ENCODE data around the gene MFSD11. TPM values are rescaled to one million over a fixed set of nuclear protein-coding genes. Genes with fewer than 3 reads are reported as not detected.

MFSD11 gene
- total RNA-seq, 2 experiments from 2014 or later, result 55.1 to 63.1 TPM

DNA sequence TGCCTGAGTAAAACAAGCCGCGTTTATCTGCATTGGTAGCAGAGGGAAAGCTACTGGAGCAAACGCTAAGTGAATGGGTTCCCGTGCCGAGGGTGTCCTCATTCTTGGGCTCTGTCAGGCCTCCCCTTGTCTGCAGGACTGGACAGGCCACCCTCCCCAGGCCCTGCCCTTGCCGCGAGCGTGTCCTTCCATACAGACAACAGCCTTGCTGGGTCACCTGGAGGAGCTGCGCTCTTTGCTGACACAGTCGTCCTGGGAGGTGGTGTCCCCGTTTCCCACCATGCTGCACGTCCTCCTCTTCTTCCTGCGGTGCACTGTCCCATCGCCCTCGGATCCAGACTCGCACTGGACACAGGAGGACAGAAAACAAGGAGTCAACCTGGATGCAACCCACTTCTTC is 19.4 kb upstream of the MFSD11 start:
- H3K36me3 ChIP-seq (ENCODE audit: insufficient read depth, low read length), result peaks cover 97% of the 10 kb centered on the region
- H2AFZ ChIP-seq (ENCODE audit: low read length), result no peak overlapping the region
- H3K9me3 ChIP-seq (ENCODE audit: low read length), result no peaks in the 10 kb centered on the region
- ChIA-PET CTCF (ENCODE audit: unreplicated experiment) (no interaction called here), POLR2A (interaction anchor here (1.0 kb wide), 1 partner anchor 27 kb away, joined by 3 read pairs; no protein-coding TSS in a partner anchor)
- no peak overlapping the region for H3K4me2 ChIP-seq (ENCODE audit: low read length)
- no peak for DNase-seq (ENCODE audit: low spot score)
- intact Hi-C loops (cut with micrococcal nuclease; ENCODE audit: unreplicated experiment), result no loop called here
- BruUV-seq (replicated peaks), result no TSS peak
- no peaks in the 10 kb centered on the region for H3K9me2 ChIP-seq (ENCODE audit: insufficient read depth, low read length)
- H4K20me1 ChIP-seq (ENCODE audit: insufficient read depth, low read length), result no peaks in the 10 kb centered on the region; the same call in 1 of the 2 replicates
- no peak for TF ChIP-seq EZH2phosphoT487 (IDR thresholded peaks at IDR 0.05; ENCODE audit: borderline replicate concordance, low read depth, low read length)
- TF ChIP-seq, protein P1, sequence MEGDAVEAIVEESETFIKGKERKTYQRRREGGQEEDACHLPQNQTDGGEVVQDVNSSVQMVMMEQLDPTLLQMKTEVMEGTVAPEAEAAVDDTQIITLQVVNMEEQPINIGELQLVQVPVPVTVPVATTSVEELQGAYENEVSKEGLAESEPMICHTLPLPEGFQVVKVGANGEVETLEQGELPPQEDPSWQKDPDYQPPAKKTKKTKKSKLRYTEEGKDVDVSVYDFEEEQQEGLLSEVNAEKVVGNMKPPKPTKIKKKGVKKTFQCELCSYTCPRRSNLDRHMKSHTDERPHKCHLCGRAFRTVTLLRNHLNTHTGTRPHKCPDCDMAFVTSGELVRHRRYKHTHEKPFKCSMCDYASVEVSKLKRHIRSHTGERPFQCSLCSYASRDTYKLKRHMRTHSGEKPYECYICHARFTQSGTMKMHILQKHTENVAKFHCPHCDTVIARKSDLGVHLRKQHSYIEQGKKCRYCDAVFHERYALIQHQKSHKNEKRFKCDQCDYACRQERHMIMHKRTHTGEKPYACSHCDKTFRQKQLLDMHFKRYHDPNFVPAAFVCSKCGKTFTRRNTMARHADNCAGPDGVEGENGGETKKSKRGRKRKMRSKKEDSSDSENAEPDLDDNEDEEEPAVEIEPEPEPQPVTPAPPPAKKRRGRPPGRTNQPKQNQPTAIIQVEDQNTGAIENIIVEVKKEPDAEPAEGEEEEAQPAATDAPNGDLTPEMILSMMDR (conservative IDR thresholded peaks at IDR 0.05; ENCODE audit: low read length), result no peak
- H3K4me1 ChIP-seq (ENCODE audit: insufficient read depth, low read length, poor library complexity, severe bottlenecking), result peaks cover 16% of the 10 kb centered on the region
- peaks cover 10% of the 10 kb centered on the region for H3K79me2 ChIP-seq (ENCODE audit: insufficient read depth, low read depth, low read length)
- no peak overlapping the region for H3K27ac ChIP-seq (ENCODE audit: low read depth, low read length, poor library complexity, severe bottlenecking)
- H3K4me3 ChIP-seq (ENCODE audit: low read depth, low read length, poor library complexity, severe bottlenecking), result no peak overlapping the region

DNA sequence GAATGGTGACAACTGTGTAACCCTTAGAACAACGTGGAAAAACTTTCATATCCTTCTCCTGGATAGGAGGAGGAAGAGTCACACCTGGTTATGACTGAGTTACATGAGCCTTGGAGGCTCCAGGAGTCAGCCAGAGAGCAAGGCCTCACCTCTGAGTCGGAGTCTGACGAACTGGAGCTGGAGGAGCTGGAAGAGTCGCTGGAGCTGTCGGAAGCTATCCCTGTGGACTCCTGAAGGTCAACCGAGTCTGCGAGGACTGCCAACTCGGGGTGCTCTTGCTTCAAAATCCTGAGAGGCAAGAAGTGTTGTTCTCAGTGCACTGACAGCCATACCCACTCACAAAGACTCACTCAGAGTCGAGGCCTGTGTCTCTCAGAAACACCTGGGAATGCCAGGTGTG is 17.7 kb upstream of the MFSD11 start:
- no peak for TF ChIP-seq EZH2phosphoT487 (IDR thresholded peaks at IDR 0.05; ENCODE audit: borderline replicate concordance, low read depth, low read length)
- TF ChIP-seq, protein P1 (conservative IDR thresholded peaks at IDR 0.05; ENCODE audit: low read length), result no peak
- Histone ChIP-seq H3K4me1 (ENCODE audit: insufficient read depth, low read length, poor library complexity, severe bottlenecking) (peaks cover 15% of the 10 kb centered on the region), H3K4me3 (ENCODE audit: low read depth, low read length, poor library complexity, severe bottlenecking) (no peak overlapping the region), H3K4me2 (ENCODE audit: low read length) (no peak overlapping the region), H3K9me3 (ENCODE audit: low read length) (no peaks in the 10 kb centered on the region), H3K27ac (ENCODE audit: low read depth, low read length, poor library complexity, severe bottlenecking) (no peak overlapping the region), H3K36me3 (ENCODE audit: insufficient read depth, low read length) (peaks cover 97% of the 10 kb centered on the region), H3K79me2 (ENCODE audit: insufficient read depth, low read depth, low read length) (peaks cover 24% of the 10 kb centered on the region), H4K20me1 (ENCODE audit: insufficient read depth, low read length) (no peaks in the 10 kb centered on the region), H2AFZ (ENCODE audit: low read length) (no peak overlapping the region), H3K9me2 (ENCODE audit: insufficient read depth, low read length) (no peaks in the 10 kb centered on the region)
- CTCF ChIA-PET (ENCODE audit: unreplicated experiment), result no interaction called here
- DNase-seq (ENCODE audit: low spot score), result no peak
- no TSS peak for BruUV-seq (replicated peaks)
- POLR2A ChIA-PET, result no interaction called here
- intact Hi-C loops (cut with micrococcal nuclease; ENCODE audit: unreplicated experiment), result no loop called here

DNA sequence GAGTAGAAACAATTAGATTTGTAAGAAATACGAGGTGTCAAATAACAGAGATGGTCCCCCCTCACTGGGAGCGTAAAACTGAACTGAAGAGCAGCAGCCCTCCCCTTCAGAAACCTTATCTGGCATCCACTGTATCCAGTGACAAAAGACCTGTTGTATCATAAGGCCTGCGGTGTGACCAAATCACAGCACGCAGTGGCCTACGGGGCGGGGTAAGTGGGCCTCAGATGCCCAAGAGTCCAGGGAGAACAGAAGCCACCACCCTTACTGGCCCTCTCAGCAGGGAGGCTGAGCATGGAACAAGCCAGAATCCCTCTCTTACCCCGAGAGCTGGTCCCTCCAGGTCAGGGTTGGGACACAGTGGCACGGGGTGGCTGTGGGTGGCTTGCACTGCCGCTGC is 17.0 kb upstream of the MFSD11 start:
- BruUV-seq (replicated peaks), result no TSS peak
- intact Hi-C loops (cut with micrococcal nuclease; ENCODE audit: unreplicated experiment), result no loop called here
- CTCF ChIA-PET (ENCODE audit: unreplicated experiment), result no interaction called here

More for the DNA sequence above, 17.0 kb upstream of the MFSD11 start:
- Histone ChIP-seq H3K79me2 (ENCODE audit: insufficient read depth, low read depth, low read length) (peaks cover 31% of the 10 kb centered on the region), H3K36me3 (ENCODE audit: insufficient read depth, low read length) (peaks cover 94% of the 10 kb centered on the region), H3K4me2 (ENCODE audit: low read length) (no peak overlapping the region), H3K4me3 (ENCODE audit: low read depth, low read length, poor library complexity, severe bottlenecking) (no peak overlapping the region), H3K27ac (ENCODE audit: low read depth, low read length, poor library complexity, severe bottlenecking) (no peak overlapping the region), H3K9me2 (ENCODE audit: insufficient read depth, low read length) (no peaks in the 10 kb centered on the region), H3K9me3 (ENCODE audit: low read length) (no peaks in the 10 kb centered on the region), H4K20me1 (ENCODE audit: insufficient read depth, low read length) (no peaks in the 10 kb centered on the region), H3K4me1 (ENCODE audit: insufficient read depth, low read length, poor library complexity, severe bottlenecking) (peaks cover 12% of the 10 kb centered on the region), H2AFZ (ENCODE audit: low read length) (no peak overlapping the region)
- POLR2A ChIA-PET, result no interaction called here
- no peak for TF ChIP-seq EZH2phosphoT487 (IDR thresholded peaks at IDR 0.05; ENCODE audit: borderline replicate concordance, low read depth, low read length)
- TF ChIP-seq, protein P1 (conservative IDR thresholded peaks at IDR 0.05; ENCODE audit: low read length), result no peak
- DNase-seq (ENCODE audit: low spot score), result no peak
